Uterus (tissue), 2 donors: ENCODE data around the gene PAM16.

Experiments used
- POLR2A ChIP-seq, 2 donors: fragments of 450-650 bp; IDR thresholded peaks; one replicate each; pipeline ENCODE4 v1.6.1; 2016; ENCODE audit warnings: antibody characterized with exemption in 2 of 2, mild to moderate bottlenecking in 1 of 2, moderate library complexity in 1 of 2
- TF ChIP-seq, protein P1 (sequence below), 4 experiments: fragments of 200-600 bp in 2 of 4; fragments of 450-650 bp in 2 of 4; sonication (generic) in 2 of 4; IDR thresholded peaks; one replicate each; pipeline ENCODE4 v1.5.1; 2016 to 2019; ENCODE audit warnings: antibody characterized with exemption in 4 of 4, mild to moderate bottlenecking in 2 of 4, moderate library complexity in 1 of 4

DNA sequence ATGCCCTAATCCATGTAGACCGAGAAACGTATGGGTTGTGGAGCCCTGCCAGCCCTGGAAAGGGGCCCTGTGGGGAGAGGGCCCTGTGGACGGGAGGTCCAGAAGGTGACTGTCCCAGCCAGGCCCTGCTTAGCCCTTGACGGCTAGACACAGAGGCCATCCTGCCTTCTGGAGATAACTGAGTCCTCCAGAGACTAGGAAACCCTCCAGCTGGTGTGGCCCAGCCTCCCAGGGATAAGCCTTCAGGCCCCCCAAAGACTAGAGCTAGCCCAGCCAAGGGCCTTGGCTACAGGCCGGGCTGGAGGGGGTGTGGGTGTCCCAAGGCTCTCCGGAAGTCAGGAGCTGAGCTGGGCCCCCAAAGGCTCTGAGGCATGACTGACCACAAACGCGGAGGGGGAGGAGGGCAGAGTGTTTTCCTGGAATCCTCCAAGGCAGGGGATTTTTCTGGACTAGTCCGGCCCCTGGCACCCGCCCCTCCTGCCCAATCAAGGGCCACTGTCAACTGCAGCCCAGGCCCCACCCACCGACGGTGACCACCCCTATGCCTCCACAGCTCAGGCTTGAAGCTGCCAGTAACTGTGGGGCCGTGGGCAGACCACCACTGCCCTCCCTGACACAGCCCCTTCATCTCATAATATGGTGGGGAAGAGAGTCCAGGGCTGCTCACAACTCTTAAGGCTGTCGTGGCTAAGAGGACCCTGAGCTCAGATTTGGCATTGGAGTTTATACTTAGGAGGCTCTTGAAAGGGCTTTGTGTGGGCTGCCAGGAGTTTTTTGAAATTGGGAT lies 19.6 kb upstream of the PAM16 start:
- TF ChIP-seq, protein P1, sequence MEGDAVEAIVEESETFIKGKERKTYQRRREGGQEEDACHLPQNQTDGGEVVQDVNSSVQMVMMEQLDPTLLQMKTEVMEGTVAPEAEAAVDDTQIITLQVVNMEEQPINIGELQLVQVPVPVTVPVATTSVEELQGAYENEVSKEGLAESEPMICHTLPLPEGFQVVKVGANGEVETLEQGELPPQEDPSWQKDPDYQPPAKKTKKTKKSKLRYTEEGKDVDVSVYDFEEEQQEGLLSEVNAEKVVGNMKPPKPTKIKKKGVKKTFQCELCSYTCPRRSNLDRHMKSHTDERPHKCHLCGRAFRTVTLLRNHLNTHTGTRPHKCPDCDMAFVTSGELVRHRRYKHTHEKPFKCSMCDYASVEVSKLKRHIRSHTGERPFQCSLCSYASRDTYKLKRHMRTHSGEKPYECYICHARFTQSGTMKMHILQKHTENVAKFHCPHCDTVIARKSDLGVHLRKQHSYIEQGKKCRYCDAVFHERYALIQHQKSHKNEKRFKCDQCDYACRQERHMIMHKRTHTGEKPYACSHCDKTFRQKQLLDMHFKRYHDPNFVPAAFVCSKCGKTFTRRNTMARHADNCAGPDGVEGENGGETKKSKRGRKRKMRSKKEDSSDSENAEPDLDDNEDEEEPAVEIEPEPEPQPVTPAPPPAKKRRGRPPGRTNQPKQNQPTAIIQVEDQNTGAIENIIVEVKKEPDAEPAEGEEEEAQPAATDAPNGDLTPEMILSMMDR (IDR thresholded peaks at IDR 0.05), result no peak
- no peak for TF ChIP-seq POLR2A (IDR thresholded peaks at IDR 0.05)
